ENCODE measurements around the gene TUBA3D. TPM values are rescaled to one million over a fixed set of nuclear protein-coding genes. Genes with fewer than 3 reads are reported as not detected.
"Not testable (repeated sequence)": the region's sequence is repeated elsewhere in the genome, so short reads cannot be mapped to it uniquely, and the experiment has no call there.

Gene TUBA3D
- total and polyA plus RNA-seq, 2 of the 13 experiments (the other 11 are each of a cell fraction or from before 2014, with no cell fraction given) = not detected

- H4K20me1 ChIP-seq (ENCODE audit: insufficient read depth, low read length); H3K9me3 ChIP-seq (ENCODE audit: low read length); ATAC-seq; POLR2A ChIA-PET; FAIRE-seq; H3K4me2 ChIP-seq (ENCODE audit: low read depth, low read length); H3K36me3 ChIP-seq (replicated peaks in 1 of 2; ENCODE audit: control insufficient read depth in 1 of 2, insufficient read depth in 2 of 2, low read length in 2 of 2); in situ Hi-C loops (cut with HindIII; ENCODE audit: extremely low pct_ligation_motif_present, low pct_unique_long_range_greater_than_20kb); BruUV-seq (replicated peaks); CTCF ChIA-PET (ENCODE audit: low intra/inter-chr PET ratio, low total read pairs); H2AFZ ChIP-seq (ENCODE audit: low read length); DNase-seq (ENCODE audit: low spot score); H3K79me2 ChIP-seq (ENCODE audit: insufficient read depth, low read length); H3K4me3 ChIP-seq (replicated peaks in 1 of 3; ENCODE audit: insufficient read depth in 1 of 3, low read depth in 2 of 3, low read length in 3 of 3); H3K9ac ChIP-seq (ENCODE audit: insufficient read depth, low read depth, low read length); H3K27ac ChIP-seq (ENCODE audit: extremely low read length, insufficient read depth, low read length): not testable (repeated sequence)
- Histone ChIP-seq H3K4me1 (ENCODE audit: insufficient read depth, low read length) (peaks cover 14% of the 10 kb centered on the region; the same call in 1 of the 2 replicates), H3K27me3 (ENCODE audit: control insufficient read depth in 1 of 2, insufficient read depth in 2 of 2, low read length in 2 of 2) (peaks cover 0 to 12% of the 10 kb centered on the region in 2 experiments; a peak in 3 of 5 replicates)
- intact Hi-C loops (cut with micrococcal nuclease; ENCODE audit: unreplicated experiment) = loop anchor here (5.0 kb wide), 1 partner anchor 38 kb away; the partner anchor contains the start of gene MZT2A
- 71% methylated on average over 4 of the region's 5 CpGs for WGBS (ENCODE audit: low lambda C conversion rate)
These were observed 54.0 kb downstream of the TUBA3D start for GRCh38 chr2:131529864-131530445.

GRCh38 chr2:131530626-131531344 lies 54.9 kb downstream of the TUBA3D start:
- WGBS (ENCODE audit: low lambda C conversion rate) = 38% methylated on average over 8 of the region's 22 CpGs
- H3K4me2 ChIP-seq (ENCODE audit: low read depth, low read length); in situ Hi-C loops (cut with HindIII; ENCODE audit: extremely low pct_ligation_motif_present, low pct_unique_long_range_greater_than_20kb); H3K36me3 ChIP-seq (replicated peaks in 1 of 2; ENCODE audit: control insufficient read depth in 1 of 2, insufficient read depth in 2 of 2, low read length in 2 of 2); H3K4me3 ChIP-seq (replicated peaks in 1 of 3; ENCODE audit: insufficient read depth in 1 of 3, low read depth in 2 of 3, low read length in 3 of 3); H3K27ac ChIP-seq (ENCODE audit: extremely low read length, insufficient read depth, low read length); POLR2A ChIA-PET; intact Hi-C loops (cut with micrococcal nuclease; ENCODE audit: unreplicated experiment); CTCF ChIA-PET (ENCODE audit: low intra/inter-chr PET ratio, low total read pairs); H3K9me3 ChIP-seq (ENCODE audit: low read length); H3K79me2 ChIP-seq (ENCODE audit: insufficient read depth, low read length); H4K20me1 ChIP-seq (ENCODE audit: insufficient read depth, low read length); H3K9ac ChIP-seq (ENCODE audit: insufficient read depth, low read depth, low read length); FAIRE-seq; H2AFZ ChIP-seq (ENCODE audit: low read length); BruUV-seq (replicated peaks); DNase-seq (ENCODE audit: low spot score): not testable (repeated sequence)
- H3K27me3 ChIP-seq (ENCODE audit: control insufficient read depth in 1 of 2, insufficient read depth in 2 of 2, low read length in 2 of 2) = peaks cover 0 to 12% of the 10 kb centered on the region in 2 experiments; a peak in 3 of 5 replicates
- TF ChIP-seq CTCF (CRISPR knock-in tag; IDR thresholded peaks at IDR 0.05) (peak; percentile 49), STAG1 (CRISPR knock-in tag; IDR thresholded peaks at IDR 0.05) (peak; percentile 29; the same call in 1 of the 2 replicates)
- peaks cover 14% of the 10 kb centered on the region; the same call in 1 of the 2 replicates for H3K4me1 ChIP-seq (ENCODE audit: insufficient read depth, low read length)
- peak; percentile 27 for ATAC-seq

GRCh38 chr2:131531547-131532185 lies 55.7 kb downstream of the TUBA3D start:
- Histone ChIP-seq H3K4me1 (ENCODE audit: insufficient read depth, low read length) (peaks cover 14% of the 10 kb centered on the region; the same call in 1 of the 2 replicates), H3K27me3 (ENCODE audit: control insufficient read depth in 1 of 2, insufficient read depth in 2 of 2, low read length in 2 of 2) (peaks cover 0 to 12% of the 10 kb centered on the region in 2 experiments; a peak in 3 of 5 replicates)
- BruUV-seq (replicated peaks); H3K27ac ChIP-seq (ENCODE audit: extremely low read length, insufficient read depth, low read length); H3K36me3 ChIP-seq (replicated peaks in 1 of 2; ENCODE audit: control insufficient read depth in 1 of 2, insufficient read depth in 2 of 2, low read length in 2 of 2); FAIRE-seq; H3K4me2 ChIP-seq (ENCODE audit: low read depth, low read length); DNase-seq (ENCODE audit: low spot score); intact Hi-C loops (cut with micrococcal nuclease; ENCODE audit: unreplicated experiment); H3K79me2 ChIP-seq (ENCODE audit: insufficient read depth, low read length); CTCF ChIA-PET (ENCODE audit: low intra/inter-chr PET ratio, low total read pairs); H2AFZ ChIP-seq (ENCODE audit: low read length); H3K9me3 ChIP-seq (ENCODE audit: low read length); H3K4me3 ChIP-seq (replicated peaks in 1 of 3; ENCODE audit: insufficient read depth in 1 of 3, low read depth in 2 of 3, low read length in 3 of 3); H3K9ac ChIP-seq (ENCODE audit: insufficient read depth, low read depth, low read length); ATAC-seq; H4K20me1 ChIP-seq (ENCODE audit: insufficient read depth, low read length); in situ Hi-C loops (cut with HindIII; ENCODE audit: extremely low pct_ligation_motif_present, low pct_unique_long_range_greater_than_20kb); POLR2A ChIA-PET: not testable (repeated sequence)
- 45% methylated on average over 6 of the region's 11 CpGs for WGBS (ENCODE audit: low lambda C conversion rate)

Measured in HepG2 (cell line).